Measurements from ENCODE around the gene RNF39. TPM values are rescaled to one million over a fixed set of nuclear protein-coding genes. Genes with fewer than 3 reads are reported as not detected.

RNF39 gene
- total and polyA plus RNA-seq, 10 of the 15 experiments (the other 5 are each of a cell fraction or from before 2014, with no cell fraction given): 0.04 to 0.11 TPM; not detected in 8

GRCh38 chr6:30121446-30122366, 46.1 kb upstream of the RNF39 start:
- in situ Hi-C loops (cut with MboI) (no loop called here), intact Hi-C loops (cut with micrococcal nuclease; ENCODE audit: unreplicated experiment) (no loop called here)
- DNase-seq (ENCODE audit: low read depth, low spot score): no peak
- H3K27ac ChIP-seq (ENCODE audit: control insufficient read depth, insufficient read depth): no peak overlapping the region
- H3K36me3 ChIP-seq (ENCODE audit: control insufficient read depth in 2 of 2, insufficient read depth in 2 of 2, low read length in 1 of 2): no peaks in the 10 kb centered on the region
- H3K4me1 ChIP-seq (ENCODE audit: control insufficient read depth, insufficient read depth, low read length): no peaks in the 10 kb centered on the region
- no peaks in the 10 kb centered on the region for H3K9me3 ChIP-seq (replicated peaks; ENCODE audit: control insufficient read depth, insufficient read depth, low read length)
- ChIA-PET CTCF (interaction anchor here (0.8 to 7.3 kb wide), 5 partner anchors 10 to 49 kb away, joined by 3 to 193 read pairs (median 19); partner anchors contain the start of gene TRIM31), POLR2A (interaction anchor here (1.2 to 7.2 kb wide), 2 partner anchors 9 to 17 kb away, joined by 3 to 54 read pairs; partner anchors contain the start of gene TRIM31), RAD21 (ENCODE audit: unreplicated experiment) (interaction anchor here (0.8 to 1.6 kb wide), 4 partner anchors 9 to 18 kb away, joined by 3 to 5 read pairs (median 5); partner anchors contain the start of gene TRIM31), SMC1A (ENCODE audit: uncharacterized antibody, unreplicated experiment) (interaction anchor here (2.3 to 18.7 kb wide), 2 partner anchors 10 to 13 kb away, joined by 11 to 647 read pairs; partner anchors contain the start of gene TRIM31)
- no peak for ATAC-seq
- H3K9ac ChIP-seq (ENCODE audit: control insufficient read depth, insufficient read depth, low read length): no peak overlapping the region
- no peak overlapping the region for H3K4me3 ChIP-seq
- no peaks in the 10 kb centered on the region for H4K20me1 ChIP-seq (ENCODE audit: control insufficient read depth, insufficient read depth)
- no peaks in the 10 kb centered on the region for H3K79me2 ChIP-seq (ENCODE audit: control insufficient read depth, insufficient read depth, low read length)
- H3K4me2 ChIP-seq (ENCODE audit: control insufficient read depth, insufficient read depth): no peak overlapping the region
- WGBS (ENCODE audit: insufficient coverage, insufficient replicate concordance, low lambda C conversion rate, missing lambda C conversion rate): 36% methylated on average over 10 of the region's 10 CpGs
- H3K27me3 ChIP-seq (replicated peaks in 1 of 2; ENCODE audit: control insufficient read depth in 2 of 2, insufficient read depth in 2 of 2, low read length in 1 of 2): no peaks in the 10 kb centered on the region
- no TSS peak for BruUV-seq (replicated peaks)
- no peak overlapping the region for H2AFZ ChIP-seq (ENCODE audit: control insufficient read depth, low read depth, low read length)
- no peak for FAIRE-seq
- TF ChIP-seq SUPT20H (IDR thresholded peaks at IDR 0.05; ENCODE audit: borderline replicate concordance, control insufficient read depth, low read depth, low read length) (no peak), ZNF217 (IDR thresholded peaks at IDR 0.05) (no peak), PBX3 (IDR thresholded peaks at IDR 0.05; ENCODE audit: insufficient replicate concordance, low read depth, low read length) (no peak), TARDBP (IDR thresholded peaks at IDR 0.05; ENCODE audit: borderline replicate concordance) (no peak), ZZZ3 (IDR thresholded peaks at IDR 0.05; ENCODE audit: control insufficient read depth, insufficient read length, low read depth) (no peak), ZNF274 (IDR thresholded peaks at IDR 0.05; ENCODE audit: insufficient read depth, insufficient read length) (no peak), ESRRA (IDR thresholded peaks at IDR 0.05; ENCODE audit: low read length) (no peak), RCOR1 (conservative IDR thresholded peaks at IDR 0.05; ENCODE audit: low read depth, low read length) (no peak), RFX5 (IDR thresholded peaks at IDR 0.05; ENCODE audit: low read depth, low read length) (no peak), SIN3A (IDR thresholded peaks at IDR 0.05; ENCODE audit: low read depth, low read length) (no peak), ZNF687 (IDR thresholded peaks at IDR 0.05) (no peak), ZBTB40 (IDR thresholded peaks at IDR 0.05; ENCODE audit: borderline replicate concordance) (no peak), SIX5 (IDR thresholded peaks at IDR 0.05; ENCODE audit: low read depth, low read length, severe bottlenecking) (no peak)
